ENCODE measurements around the gene RNF34. TPM values are rescaled to one million over a fixed set of nuclear protein-coding genes. Genes with fewer than 3 reads are reported as not detected.
A peak's percentile ranks its signal among the peaks of the same experiment; 100 is the strongest.

RNF34 gene
- total and polyA plus RNA-seq, 2 of the 13 experiments (the other 11 are each of a cell fraction or from before 2014, with no cell fraction given), result 36.8 to 53.2 TPM

- TF ChIP-seq NFYB (CRISPR knock-in tag; IDR thresholded peaks at IDR 0.05) (peak; percentile 95), ZNF275 (CRISPR knock-in tag; IDR thresholded peaks at IDR 0.05; ENCODE audit: borderline replicate concordance) (peak; percentile 88), SALL2 (CRISPR knock-in tag; IDR thresholded peaks at IDR 0.05) (0 out of 2 replicates have a peak, but pooled peaks have one; percentile 58), GATAD1 (CRISPR knock-in tag; IDR thresholded peaks at IDR 0.05) (peak; percentile 80), ZFP41 (CRISPR knock-in tag; IDR thresholded peaks at IDR 0.05; ENCODE audit: borderline replicate concordance) (no peak), EP300 (IDR thresholded peaks at IDR 0.05; ENCODE audit: low read depth in 2 of 2, low read length in 2 of 2) (no peak), EP300 (CRISPR knock-in tag; IDR thresholded peaks at IDR 0.05; ENCODE audit: borderline replicate concordance) (no peak), CCDC6 (CRISPR knock-in tag; IDR thresholded peaks at IDR 0.05) (peak; percentile 46; the same call in 1 of the 2 replicates), PHF21A (CRISPR knock-in tag; IDR thresholded peaks at IDR 0.05) (peak; percentile 84; the same call in 1 of the 2 replicates), ZNF20 (CRISPR knock-in tag; IDR thresholded peaks at IDR 0.05) (peak; percentile 72; the same call in 1 of the 2 replicates), ZNF577 (CRISPR knock-in tag; IDR thresholded peaks at IDR 0.05; ENCODE audit: borderline replicate concordance, low read depth) (no peak), ZNF552 (CRISPR knock-in tag; IDR thresholded peaks at IDR 0.05; ENCODE audit: borderline replicate concordance) (no peak), WIZ (CRISPR knock-in tag; IDR thresholded peaks at IDR 0.05) (no peak), NCOR1 (IDR thresholded peaks at IDR 0.05; ENCODE audit: borderline replicate concordance, low read length) (no peak), MLX (CRISPR knock-in tag; IDR thresholded peaks at IDR 0.05) (no peak)
- TF ChIP-seq, protein P1, sequence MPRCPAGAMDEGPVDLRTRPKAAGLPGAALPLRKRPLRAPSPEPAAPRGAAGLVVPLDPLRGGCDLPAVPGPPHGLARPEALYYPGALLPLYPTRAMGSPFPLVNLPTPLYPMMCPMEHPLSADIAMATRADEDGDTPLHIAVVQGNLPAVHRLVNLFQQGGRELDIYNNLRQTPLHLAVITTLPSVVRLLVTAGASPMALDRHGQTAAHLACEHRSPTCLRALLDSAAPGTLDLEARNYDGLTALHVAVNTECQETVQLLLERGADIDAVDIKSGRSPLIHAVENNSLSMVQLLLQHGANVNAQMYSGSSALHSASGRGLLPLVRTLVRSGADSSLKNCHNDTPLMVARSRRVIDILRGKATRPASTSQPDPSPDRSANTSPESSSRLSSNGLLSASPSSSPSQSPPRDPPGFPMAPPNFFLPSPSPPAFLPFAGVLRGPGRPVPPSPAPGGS (CRISPR knock-in tag; IDR thresholded peaks at IDR 0.05), result peak; percentile 86; the same call in 1 of the 2 replicates
- TF ChIP-seq, protein P2, sequence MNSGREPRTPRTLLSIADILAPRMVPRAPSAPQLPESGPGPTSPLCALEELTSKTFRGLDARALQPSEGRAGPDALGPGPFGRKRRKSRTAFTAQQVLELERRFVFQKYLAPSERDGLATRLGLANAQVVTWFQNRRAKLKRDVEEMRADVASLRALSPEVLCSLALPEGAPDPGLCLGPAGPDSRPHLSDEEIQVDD (CRISPR knock-in tag; IDR thresholded peaks at IDR 0.05; ENCODE audit: borderline replicate concordance), result peak; percentile 34; the same call in 1 of the 2 replicates
These were observed at the start of gene RNF34 (continued) for GRCh38 chr12:121399391-121400331.
